OCI-LY3 (cell line): ENCODE results near the gene NKTR.

Source experiments
- H2AFZ ChIP-seq: fragments of 200-600, 300-600 bp; shearing (Covaris generic); 2 replicates; pipeline ENCODE4 v1.6.0; 2014; ENCODE audit warnings: antibody characterized with exemption, low read depth, low read length
- H3K27ac ChIP-seq: fragments of 200-600, 300-600 bp; sonication (generic); 2 replicates; pipeline ENCODE4 v1.5.1; 2014; ENCODE audit warnings: mild to moderate bottlenecking, low read length, moderate library complexity, mixed read lengths
- H3K27me3 ChIP-seq: fragments of 200-600, 300-600 bp; sonication (generic); 2 replicates; pipeline ENCODE4 v1.6.1; 2014; ENCODE audit warnings: low read depth, low read length, mixed read lengths
- H3K36me3 ChIP-seq: fragments of 200-600, 300-600 bp; sonication (generic); replicated peaks from 2 replicates; pipeline ENCODE3; 2014; ENCODE audit warnings: low read depth, low read length, mixed read lengths
- H3K4me1 ChIP-seq: fragments of 300-600, 200-600 bp; sonication (generic); 2 replicates; pipeline ENCODE4 v1.6.1; 2014; ENCODE audit warnings: low read length, mixed read lengths
- H3K4me2 ChIP-seq: fragments of 200-600, 300-600 bp; sonication (generic); 2 replicates; pipeline ENCODE4 v1.6.1; 2014; ENCODE audit warnings: low read length, mixed read lengths
- H3K4me3 ChIP-seq: fragments of 300-600, 200-600 bp; sonication (generic); 2 replicates; pipeline ENCODE4 v1.5.1; 2014; ENCODE audit warnings: antibody characterized with exemption, mild to moderate bottlenecking, low read length, moderate library complexity
- H3K79me2 ChIP-seq: fragments of 300-600, 200-600 bp; shearing (Covaris generic); 2 replicates; pipeline ENCODE4 v1.6.1; 2014; ENCODE audit warnings: mild to moderate bottlenecking, low read length, mixed read lengths
- H3K9ac ChIP-seq: fragments of 300-600, 200-600 bp; shearing (Covaris generic); 2 replicates; pipeline ENCODE4 v1.6.0; 2014; ENCODE audit warnings: mild to moderate bottlenecking, low read length, moderate library complexity
- H3K9me3 ChIP-seq: fragments of 200-600, 300-600 bp; shearing (Covaris generic); 2 replicates; pipeline ENCODE4 v1.6.1; 2014; ENCODE audit warnings: low read length, mixed read lengths; ENCODE audit not compliant: insufficient read depth
- H4K20me1 ChIP-seq: fragments of 200-600, 300-600 bp; sonication (generic); 2 replicates; pipeline ENCODE4 v1.6.1; 2016; ENCODE audit warnings: low read length, mixed read lengths; ENCODE audit not compliant: insufficient read depth
- CTCF ChIP-seq: fragments of 200-600, 300-600 bp; sonication (generic); IDR thresholded peaks from 2 replicates; pipeline ENCODE4 v1.5.1; 2014; ENCODE audit warnings: antibody characterized with exemption, low read length, low read depth
- EZH2phosphoT487 ChIP-seq: fragments of 200-600 bp; shearing (Covaris generic); IDR thresholded peaks from 2 replicates; pipeline ENCODE4 v1.6.1; 2018; ENCODE audit warnings: antibody characterized with exemption, mixed run types, low read depth

NKTR gene

DNA sequence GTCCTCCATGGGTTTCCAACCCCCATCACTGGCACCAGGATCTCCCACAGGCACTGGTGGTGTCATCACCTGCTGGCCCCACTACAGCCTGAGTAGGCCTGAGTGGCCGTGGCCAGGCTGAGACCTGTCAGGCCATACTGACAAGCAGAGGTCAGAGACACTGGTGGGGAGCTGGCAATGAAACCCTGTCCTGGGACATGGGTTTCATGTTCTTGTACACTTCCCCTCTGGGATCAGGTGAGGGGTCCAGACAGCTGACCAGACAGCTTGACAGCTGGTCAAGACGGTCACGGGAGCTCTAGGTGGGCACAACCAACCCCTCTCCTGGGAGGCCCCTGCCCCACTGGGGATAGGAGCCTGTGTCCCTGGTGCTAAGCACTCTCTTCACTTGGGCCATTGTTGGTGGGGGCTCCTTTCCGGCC, 66.1 kb downstream of the NKTR start:
- H3K4me2 ChIP-seq = no peak overlapping the region
- H3K27me3 ChIP-seq = no peaks in the 10 kb centered on the region
- no peak overlapping the region for H3K9ac ChIP-seq
- H2AFZ ChIP-seq = no peak overlapping the region
- no peaks in the 10 kb centered on the region for H3K9me3 ChIP-seq
- no peaks in the 10 kb centered on the region for H3K36me3 ChIP-seq
- H3K27ac ChIP-seq = no peak overlapping the region
- TF ChIP-seq CTCF = no peak
- TF ChIP-seq EZH2phosphoT487 = no peak
- no peaks in the 10 kb centered on the region for H4K20me1 ChIP-seq
- no peaks in the 10 kb centered on the region for H3K79me2 ChIP-seq
- H3K4me3 ChIP-seq = no peak overlapping the region
- no peaks in the 10 kb centered on the region for H3K4me1 ChIP-seq

- H4K20me1 ChIP-seq = no peaks in the 10 kb centered on the region
- H3K79me2 ChIP-seq = no peaks in the 10 kb centered on the region
- no peak overlapping the region for H3K27ac ChIP-seq
- H3K4me2 ChIP-seq = no peak overlapping the region
- TF ChIP-seq CTCF = no peak
- TF ChIP-seq EZH2phosphoT487 = no peak
- no peak overlapping the region for H3K9ac ChIP-seq
- no peaks in the 10 kb centered on the region for H3K36me3 ChIP-seq
- H3K27me3 ChIP-seq = no peaks in the 10 kb centered on the region
- no peak overlapping the region for H3K4me3 ChIP-seq
- H3K9me3 ChIP-seq = no peaks in the 10 kb centered on the region
- no peaks in the 10 kb centered on the region for H3K4me1 ChIP-seq
- H2AFZ ChIP-seq = no peak overlapping the region
These were observed 66.6 kb downstream of the NKTR start for GRCh38 chr3:42667096-42667522.

DNA sequence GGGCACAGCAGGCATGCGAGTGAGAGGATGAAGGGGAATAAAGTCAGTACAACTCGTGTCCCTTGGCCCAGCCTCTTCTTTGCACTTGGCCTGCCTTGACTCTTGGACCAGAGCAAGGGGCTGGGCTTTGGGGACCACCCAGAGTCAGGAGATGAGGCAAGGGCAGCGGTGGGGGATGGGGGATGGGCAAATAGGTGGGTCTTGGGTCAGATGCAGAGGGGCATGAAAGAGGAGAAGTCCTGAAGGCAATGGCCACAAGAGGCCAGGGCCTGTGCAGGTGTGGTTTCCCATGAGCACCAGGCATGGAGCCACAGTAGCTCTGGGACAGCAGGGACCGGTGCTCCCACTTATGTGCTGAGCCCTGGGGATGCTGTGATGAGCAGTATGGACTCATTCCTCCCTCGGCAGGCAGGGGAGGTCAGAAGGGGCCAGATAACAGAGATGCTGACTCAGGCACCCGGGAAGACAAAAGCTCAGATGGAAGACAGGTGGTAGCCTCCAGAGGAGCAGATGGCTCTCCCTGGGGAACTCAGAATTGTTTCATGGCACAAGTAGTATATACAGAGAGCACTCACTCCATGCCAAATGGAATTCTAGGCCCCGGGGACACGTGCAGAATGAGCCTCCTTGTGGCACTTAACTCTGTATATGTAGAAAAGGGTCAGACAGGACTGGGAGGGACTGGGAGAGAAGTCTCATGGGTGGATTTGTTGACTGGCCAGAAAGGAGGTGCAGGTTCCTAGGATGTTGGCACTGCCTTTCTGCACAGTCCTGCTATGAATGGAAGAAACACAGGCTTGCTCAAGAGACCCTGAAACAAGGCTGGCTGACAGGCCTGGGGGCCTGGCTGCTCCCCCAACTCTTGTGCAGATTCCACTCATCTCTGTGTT, 67.3 kb downstream of the NKTR start:
- TF ChIP-seq EZH2phosphoT487 = no peak
- no peak for TF ChIP-seq CTCF

GRCh38 chr3:42668413-42668760, 67.9 kb downstream of the NKTR start:
- no peaks in the 10 kb centered on the region for H3K4me1 ChIP-seq
- TF ChIP-seq CTCF (no peak), EZH2phosphoT487 (no peak)
- no peak overlapping the region for H3K27ac ChIP-seq
- H4K20me1 ChIP-seq = no peaks in the 10 kb centered on the region
- H3K9ac ChIP-seq = no peak overlapping the region
- H2AFZ ChIP-seq = no peak overlapping the region
- H3K4me2 ChIP-seq = no peak overlapping the region
- H3K4me3 ChIP-seq = no peak overlapping the region
- H3K36me3 ChIP-seq = no peaks in the 10 kb centered on the region
- H3K9me3 ChIP-seq = no peaks in the 10 kb centered on the region
- H3K79me2 ChIP-seq = no peaks in the 10 kb centered on the region
- no peaks in the 10 kb centered on the region for H3K27me3 ChIP-seq

More for the DNA sequence above, 67.3 kb downstream of the NKTR start:
- H2AFZ ChIP-seq = no peak overlapping the region
- no peak overlapping the region for H3K9ac ChIP-seq
- H3K36me3 ChIP-seq = no peaks in the 10 kb centered on the region
- no peaks in the 10 kb centered on the region for H4K20me1 ChIP-seq
- no peak overlapping the region for H3K27ac ChIP-seq
- no peaks in the 10 kb centered on the region for H3K79me2 ChIP-seq
- H3K9me3 ChIP-seq = no peaks in the 10 kb centered on the region
- no peak overlapping the region for H3K4me2 ChIP-seq
- no peaks in the 10 kb centered on the region for H3K4me1 ChIP-seq
- H3K4me3 ChIP-seq = no peak overlapping the region
- H3K27me3 ChIP-seq = no peaks in the 10 kb centered on the region
